Activated CD4-positive, CD25-positive, alpha-beta regulatory T cell treated with anti-CD3 and anti-CD28 coated beads, Interleukin-2, amount 50 U/mL, for 16 hours (primary cell): ENCODE measurements around the gene WSB1.

Experiments
- DNase-seq: peaks from one replicate; pipeline ENCODE4 v3.0.0-alpha.2; 2020; ENCODE audit warnings: low read depth, low spot score

WSB1 gene

GRCh38 chr17:27357236-27357635 is 63.3 kb downstream of the WSB1 start:
- no peak for DNase-seq

GRCh38 chr17:27360507-27360906 is 66.6 kb downstream of the WSB1 start:
- no peak for DNase-seq

- DNase-seq = no peak
These were observed 67.8 kb downstream of the WSB1 start for GRCh38 chr17:27361695-27362094.

GRCh38 chr17:27362503-27362902 is 68.6 kb downstream of the WSB1 start:
- no peak for DNase-seq

GRCh38 chr17:27362909-27363308 is 69.0 kb downstream of the WSB1 start:
- no peak for DNase-seq

GRCh38 chr17:27363326-27363725 is 69.4 kb downstream of the WSB1 start:
- DNase-seq = no peak
